Heart left ventricle (tissue), 16 donors: ENCODE data around the gene SORCS2. TPM values are rescaled to one million over a fixed set of nuclear protein-coding genes. Genes with fewer than 3 reads are reported as not detected.

Source experiments
- ATAC-seq, 4 donors: fragments of 200-7000 bp; cut with Tn5 transposase; one replicate each; pipeline ENCODE4 v1.9.1; 2020 to 2022; ENCODE audit warnings: moderate library complexity in 4 of 4, mild to moderate bottlenecking in 3 of 4, moderate number of reproducible peaks in 1 of 4
- DNase-seq, 5 donors: peaks; one replicate each; pipeline ENCODE4 v3.0.0-alpha.2; 2020
- H3K27ac ChIP-seq, 12 donors: fragments of 200-600 bp; sonication (generic) in 4 of 12; one replicate each; pipeline versions ENCODE4 v1.5.0 to v1.8.0; 2016 to 2022; ENCODE audit warnings: mild to moderate bottlenecking in 2 of 12
- H3K27me3 ChIP-seq, 9 donors: fragments of 200-600 bp; sonication (generic) in 2 of 9; one replicate each; pipeline versions ENCODE4 v1.5.1 to v1.8.0; 2016 to 2022; ENCODE audit warnings: mild to moderate bottlenecking in 3 of 9
- H3K36me3 ChIP-seq, 9 donors: fragments of 200-600 bp; sonication (generic) in 2 of 9; one replicate each; pipeline versions ENCODE4 v1.5.0 to v1.8.0; 2018 to 2022; ENCODE audit warnings: mild to moderate bottlenecking in 2 of 9
- H3K4me1 ChIP-seq, 12 donors: fragments of 200-600 bp; sonication (generic) in 4 of 12; one replicate each; pipeline versions ENCODE4 v1.5.0 to v1.8.0; 2016 to 2022; ENCODE audit warnings: mild to moderate bottlenecking in 3 of 12
- H3K4me3 ChIP-seq, 12 donors: fragments of 200-600 bp; sonication (generic) in 4 of 12; one replicate each; pipeline versions ENCODE4 v1.5.0 to v1.8.0; 2017 to 2022; ENCODE audit warnings: mild to moderate bottlenecking in 9 of 12, moderate library complexity in 4 of 12
- H3K9me3 ChIP-seq, 12 donors: fragments of 200-600 bp; sonication (generic) in 4 of 12; one replicate each; pipeline versions ENCODE4 v1.5.0 to v1.8.0; 2016 to 2022; ENCODE audit warnings: mild to moderate bottlenecking in 1 of 12
- POLR2A ChIP-seq, 2 donors: fragments of 450-650 bp; IDR thresholded peaks; one replicate each; pipeline ENCODE4 v1.6.1; 2017; ENCODE audit warnings: antibody characterized with exemption in 2 of 2, mild to moderate bottlenecking in 2 of 2, moderate library complexity in 2 of 2
- WGBS, 4 donors: extraction: QIAGEN DNeasy Blood & Tissue Kit in 2 of 4; methylation state at CpG; one replicate each; pipeline versions ENCODE4 v1.1.5 to v1.1.7; 2013 to 2018; 5-methylcytosine and 5-hydroxymethylcytosine counted together
- intact Hi-C, 10 donors: fragments of 100-400 bp; cut with DNase I; formaldehyde crosslinking; loops; one replicate each; pipeline versions ENCODE4 v1.11.1 to v1.14.2; 2022
- polyA plus RNA-seq, 2 donors: library from polyadenylated mRNA; stranded (reverse); fragments of 200-250 nt; gene quantifications; one replicate each; pipeline ENCODE4 v1.2.3, GENCODE V29; 2013
- total RNA-seq, 9 donors: library from RNA; depleted of rRNA in 2 of 9; stranded (reverse); fragments of >200 nt in 2 of 9; fragmentation: NEBNext Ultra II Directional in 3 of 9; extraction: Animal tissue kit (Norgen Biotek cat#: 25700) in 3 of 9; gene quantifications; one replicate each; pipeline versions ENCODE4 v1.1.0 to v1.2.4, GENCODE V29; 2016 to 2023
- TF ChIP-seq, protein P1 (sequence below), 12 donors: fragments of 200-600 bp; sonication (generic) in 4 of 12; IDR thresholded peaks; one replicate each; pipeline versions ENCODE4 v1.5.0 to v1.8.0; 2018 to 2022; ENCODE audit warnings: antibody characterized with exemption in 12 of 12, mild to moderate bottlenecking in 5 of 12
- donor health status: ischemic (EF 13 %, LVEDD 7.1; RV severe dilation, severe dysfunction).
- donor health status: healthy with polysubstance abuse.
- donor health status: DM: no; HTN: yes; CAD: no.
- donor health status: DM: no; HTN: no; CAD: no.
- donor health status: ischemic (EF 25% LVEDD 6.9; RV normal size, moderate dysfunction).
- donor health status: ischemic (EF 25% LVEDD 5.7; RV mildly dilated, moderate dysfunction).
- donor health status: healthy.
- donor health status: DM: yes; HTN: yes; CAD: no.
- donor health status: ischemic (EF 35%, LVEDD 5.7; RV mildly dilated, moderate dysfunction).
- donor health status: nonischemic (EF 11% LVEDD 7.7; RV severe dilation, severe dysfunction).
- donor health status: DM: yes; HTN: yes; CAD: no.
- donor health status: PGD.
- donor health status: ischemic (EF 29% LVEDD 5.4; RV normal size, mild dysfunction).
- donor health status: nonischemic (EF 23%, LVEDD 6.1; RV moderate dilation, normal function).

SORCS2 gene
- total and polyA plus RNA-seq, 11 donors, result 0.28 to 5.5 (median 2.4) TPM

- Histone ChIP-seq H3K27me3 (no peaks in the 10 kb centered on the region), H3K4me3 (no peak overlapping the region), H3K36me3 (no peaks in the 10 kb centered on the region), H3K27ac (no peak overlapping the region), H3K4me1 (no peaks in the 10 kb centered on the region), H3K9me3 (peaks cover 0 to 9% (median 0%) of the 10 kb centered on the region in 12 donors)
- TF ChIP-seq POLR2A (IDR thresholded peaks at IDR 0.05), result no peak
- 64 to 75% (median 73%) methylated on average over 24 to 26 of the region's 26 CpGs for WGBS, 4 donors
- intact Hi-C loops, result no loop called here
- ATAC-seq (peak in 1 of 4 donors; percentile 26), DNase-seq (no peak)
Measured at GRCh38 chr4:7217474-7218321, 25.4 kb downstream of the SORCS2 start.

GRCh38 chr4:7218686-7219085, 26.3 kb downstream of the SORCS2 start:
- H3K27me3 ChIP-seq, result no peaks in the 10 kb centered on the region
- intact Hi-C loops, result no loop called here
- H3K27ac ChIP-seq, result no peak overlapping the region
- H3K4me1 ChIP-seq, result no peaks in the 10 kb centered on the region
- no peak overlapping the region for H3K4me3 ChIP-seq
- peaks cover 0 to 9% (median 0%) of the 10 kb centered on the region in 12 donors for H3K9me3 ChIP-seq
- no peak for TF ChIP-seq POLR2A (IDR thresholded peaks at IDR 0.05)
- TF ChIP-seq, protein P1, sequence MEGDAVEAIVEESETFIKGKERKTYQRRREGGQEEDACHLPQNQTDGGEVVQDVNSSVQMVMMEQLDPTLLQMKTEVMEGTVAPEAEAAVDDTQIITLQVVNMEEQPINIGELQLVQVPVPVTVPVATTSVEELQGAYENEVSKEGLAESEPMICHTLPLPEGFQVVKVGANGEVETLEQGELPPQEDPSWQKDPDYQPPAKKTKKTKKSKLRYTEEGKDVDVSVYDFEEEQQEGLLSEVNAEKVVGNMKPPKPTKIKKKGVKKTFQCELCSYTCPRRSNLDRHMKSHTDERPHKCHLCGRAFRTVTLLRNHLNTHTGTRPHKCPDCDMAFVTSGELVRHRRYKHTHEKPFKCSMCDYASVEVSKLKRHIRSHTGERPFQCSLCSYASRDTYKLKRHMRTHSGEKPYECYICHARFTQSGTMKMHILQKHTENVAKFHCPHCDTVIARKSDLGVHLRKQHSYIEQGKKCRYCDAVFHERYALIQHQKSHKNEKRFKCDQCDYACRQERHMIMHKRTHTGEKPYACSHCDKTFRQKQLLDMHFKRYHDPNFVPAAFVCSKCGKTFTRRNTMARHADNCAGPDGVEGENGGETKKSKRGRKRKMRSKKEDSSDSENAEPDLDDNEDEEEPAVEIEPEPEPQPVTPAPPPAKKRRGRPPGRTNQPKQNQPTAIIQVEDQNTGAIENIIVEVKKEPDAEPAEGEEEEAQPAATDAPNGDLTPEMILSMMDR (IDR thresholded peaks at IDR 0.05), result no peak
- ATAC-seq (no peak), DNase-seq (peak in 1 of 5 donors; percentile 5)
- WGBS, 4 donors, result 75 to 95% (median 93%) methylated on average over 7 of the region's 7 CpGs
- no peaks in the 10 kb centered on the region for H3K36me3 ChIP-seq

GRCh38 chr4:7222521-7222920, 30.2 kb downstream of the SORCS2 start:
- no peaks in the 10 kb centered on the region for H3K27me3 ChIP-seq
- no peaks in the 10 kb centered on the region for H3K9me3 ChIP-seq
- ATAC-seq, result peak in 3 of 4 donors; percentile 15 to 66 (median 45)
- TF ChIP-seq POLR2A (IDR thresholded peaks at IDR 0.05), result no peak
- TF ChIP-seq, protein P1 (IDR thresholded peaks at IDR 0.05), result no peak
- DNase-seq, result no peak
- H3K36me3 ChIP-seq, result no peaks in the 10 kb centered on the region
- H3K27ac ChIP-seq, result no peak overlapping the region
- 65 to 82% (median 76%) methylated on average over 9 of the region's 9 CpGs for WGBS, 4 donors
- intact Hi-C loops, result no loop called here
- H3K4me1 ChIP-seq, result no peaks in the 10 kb centered on the region
- no peak overlapping the region for H3K4me3 ChIP-seq

DNA sequence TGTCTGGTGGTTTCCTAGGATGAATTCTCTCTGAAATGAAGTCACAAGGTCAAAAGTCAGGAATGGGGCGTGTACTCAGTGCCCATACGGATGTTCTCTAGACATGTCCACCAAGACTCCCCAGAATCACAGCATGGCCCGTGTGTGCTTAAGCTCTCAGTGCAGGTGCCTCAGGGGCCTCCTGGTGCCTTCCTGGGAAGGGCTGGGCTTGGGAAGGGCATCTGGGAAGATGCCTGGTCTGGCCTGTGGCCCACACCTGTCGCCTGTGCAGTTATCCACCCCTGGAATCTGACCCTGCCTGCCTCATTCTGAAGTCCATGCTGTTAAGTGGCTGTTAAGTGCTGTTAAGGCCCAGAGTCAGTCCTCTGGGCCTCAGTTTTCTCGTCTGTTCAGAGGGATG, 31.2 kb downstream of the SORCS2 start:
- Histone ChIP-seq H3K4me1 (no peaks in the 10 kb centered on the region), H3K4me3 (no peak overlapping the region), H3K9me3 (no peaks in the 10 kb centered on the region), H3K27ac (no peak overlapping the region), H3K36me3 (no peaks in the 10 kb centered on the region), H3K27me3 (no peaks in the 10 kb centered on the region)
- ATAC-seq (no peak), DNase-seq (no peak)
- WGBS, 4 donors, result 71 to 81% (median 74%) methylated on average over 4 to 5 of the region's 5 CpGs
- TF ChIP-seq POLR2A (IDR thresholded peaks at IDR 0.05), result no peak
- TF ChIP-seq, protein P1 (IDR thresholded peaks at IDR 0.05), result no peak
- intact Hi-C loops, result no loop called here
